HepG2 (cell line): Measurements from ENCODE around the gene FBXO41. TPM values are rescaled to one million over a fixed set of nuclear protein-coding genes. Genes with fewer than 3 reads are reported as not detected.
A peak's percentile ranks its signal among the peaks of the same experiment; 100 is the strongest.

Experiments
- ATF1 ChIP-seq: IDR thresholded peaks from 2 replicates; pipeline ENCODE4 v1.6.1; 2016; ENCODE audit warnings: mild to moderate bottlenecking, control low read depth
- IRF9 ChIP-seq: sonication (generic); formaldehyde crosslinking; IDR thresholded peaks from 2 replicates; pipeline ENCODE4 v1.8.0; 2022; ENCODE audit warnings: missing genetic modification reagents, mild to moderate bottlenecking, borderline replicate concordance
- KIAA2018 ChIP-seq: sonication (generic); formaldehyde crosslinking; IDR thresholded peaks from 2 replicates; pipeline ENCODE4 v1.5.0; 2020; ENCODE audit warnings: mild to moderate bottlenecking, missing genetic modification reagents, borderline replicate concordance
- KLF11 ChIP-seq: IDR thresholded peaks from 2 replicates; pipeline ENCODE4 v1.6.1; 2016; ENCODE audit warnings: missing compliant biosample characterization
- NR2C2 ChIP-seq: sonication (generic); formaldehyde crosslinking; IDR thresholded peaks from 2 replicates; pipeline ENCODE4 v1.4.0; 2020; ENCODE audit warnings: missing genetic modification reagents, mild to moderate bottlenecking, moderate library complexity, borderline replicate concordance
- PRDM4 ChIP-seq: sonication (generic); formaldehyde crosslinking; IDR thresholded peaks from 2 replicates; pipeline ENCODE4 v1.9.0; 2021; ENCODE audit warnings: missing genetic modification reagents, borderline replicate concordance
- STAT6 ChIP-seq: sonication (generic); formaldehyde crosslinking; IDR thresholded peaks from 2 replicates; pipeline ENCODE4 v1.4.0; 2020; ENCODE audit warnings: missing genetic modification reagents, mild to moderate bottlenecking, borderline replicate concordance
- TEAD3 ChIP-seq: optimal IDR thresholded peaks from 2 replicates; pipeline ENCODE3; 2016; ENCODE audit warnings: borderline replicate concordance
- TRIM24 ChIP-seq: sonication (generic); formaldehyde crosslinking; IDR thresholded peaks from 2 replicates; pipeline ENCODE4 v1.8.0; 2022; ENCODE audit warnings: mild to moderate bottlenecking, missing genetic modification reagents
- ZBTB39 ChIP-seq: sonication (generic); formaldehyde crosslinking; IDR thresholded peaks from 2 replicates; pipeline ENCODE4 v1.5.0; 2020; ENCODE audit warnings: missing genetic modification reagents
- ZNF367 ChIP-seq: sonication (generic); formaldehyde crosslinking; IDR thresholded peaks from 2 replicates; pipeline ENCODE4 v1.4.0; 2020; ENCODE audit warnings: missing genetic modification reagents, borderline replicate concordance
- polyA plus RNA-seq, 8 experiments: library from polyadenylated mRNA; depleted of rRNA in 3 of 8; stranded (reverse) in 7 of 8; unstranded in 1 of 8; fragments of >200 nt; fragmentation: Illumina TruSeq in 4 of 8; extraction: Trizol in 4 of 8; gene quantifications; 2 replicates each; pipeline versions ENCODE4 v1.2.1 to v1.2.3, GENCODE V29; 2011 to 2016; ENCODE audit warnings: low read depth in 4 of 8, missing spikeins in 1 of 8, mixed read lengths in 1 of 8; ENCODE audit not compliant: insufficient read depth in 1 of 8
- total RNA-seq, 5 experiments: library from RNA; depleted of rRNA; stranded (reverse); fragments of >200 nt; fragmentation: Illumina TruSeq; extraction: Trizol; gene quantifications; 2 replicates each; pipeline ENCODE4 v1.2.3, GENCODE V29; 2016; ENCODE audit warnings: low read depth in 1 of 5

The FBXO41 gene
- total and polyA plus RNA-seq, 2 of the 13 experiments (the other 11 are each of a cell fraction or from before 2014, with no cell fraction given), result 4.2 to 10.3 TPM

GRCh38 chr2:73212448-73213176 is 71.7 kb downstream of the FBXO41 start (continued):
- TF ChIP-seq PRDM4 (CRISPR knock-in tag) (no peak), STAT6 (no peak), IRF9 (no peak; the same call in 1 of the 2 replicates), TRIM24 (no peak), NR2C2 (CRISPR knock-in tag) (no peak), TEAD3 (CRISPR knock-in tag) (peak; percentile 49), ZBTB39 (CRISPR knock-in tag) (0 out of 2 replicates have a peak, but pooled peaks have one; percentile 56), KIAA2018 (CRISPR knock-in tag) (no peak), KLF11 (CRISPR knock-in tag) (no peak), ZNF367 (CRISPR knock-in tag) (no peak), ATF1 (no peak)
